Loucy (cell line): ENCODE results near the gene LRRC42.

ENCODE experiments used
- EZH2phosphoT487 ChIP-seq: fragments of 200-600 bp; IDR thresholded peaks from 2 replicates; pipeline ENCODE4 v1.6.1; 2018; ENCODE audit warnings: antibody characterized with exemption, mild to moderate bottlenecking, moderate library complexity, borderline replicate concordance
- TF ChIP-seq, protein P1 (sequence below): fragments of 200-600 bp; sonication (generic); conservative IDR thresholded peaks from 2 replicates; pipeline ENCODE4 v1.5.1; 2014; ENCODE audit warnings: mild to moderate bottlenecking, antibody characterized with exemption, low read length

DNA sequence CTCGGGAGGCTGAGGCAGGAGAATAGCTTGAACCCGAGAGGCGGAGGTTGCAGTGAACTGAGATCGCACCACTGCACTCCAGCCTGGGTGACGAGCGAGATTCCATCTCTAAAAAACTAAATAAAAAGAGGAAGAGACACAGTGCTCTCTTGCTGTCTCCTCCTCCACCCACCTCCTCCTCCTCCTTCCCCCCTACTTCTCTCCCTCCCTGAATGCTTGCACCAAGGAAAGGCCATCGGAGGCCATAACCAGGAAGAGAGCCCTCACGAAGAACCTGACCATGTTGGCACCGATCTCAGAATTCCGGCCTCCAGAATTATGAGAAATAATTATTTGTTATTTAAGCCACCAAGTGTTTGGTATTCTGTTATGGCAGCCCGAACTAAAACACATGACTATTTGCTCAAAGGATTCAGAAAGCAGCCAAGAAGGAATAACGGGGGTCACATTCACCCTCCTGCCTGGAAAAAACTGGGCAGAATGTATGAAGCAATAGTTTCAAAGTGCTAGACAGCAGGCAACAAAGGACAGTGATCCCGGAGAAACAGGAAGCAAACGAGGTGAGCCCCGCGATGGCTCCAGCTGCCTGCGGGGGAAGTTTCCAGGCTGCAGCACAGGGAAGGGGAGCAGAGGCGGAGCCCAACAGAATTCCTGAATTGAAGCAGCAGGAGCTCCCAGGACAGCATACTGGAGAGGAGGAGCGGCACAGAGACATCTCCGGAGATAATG lies 36.0 kb downstream of the LRRC42 start:
- TF ChIP-seq, protein P1, sequence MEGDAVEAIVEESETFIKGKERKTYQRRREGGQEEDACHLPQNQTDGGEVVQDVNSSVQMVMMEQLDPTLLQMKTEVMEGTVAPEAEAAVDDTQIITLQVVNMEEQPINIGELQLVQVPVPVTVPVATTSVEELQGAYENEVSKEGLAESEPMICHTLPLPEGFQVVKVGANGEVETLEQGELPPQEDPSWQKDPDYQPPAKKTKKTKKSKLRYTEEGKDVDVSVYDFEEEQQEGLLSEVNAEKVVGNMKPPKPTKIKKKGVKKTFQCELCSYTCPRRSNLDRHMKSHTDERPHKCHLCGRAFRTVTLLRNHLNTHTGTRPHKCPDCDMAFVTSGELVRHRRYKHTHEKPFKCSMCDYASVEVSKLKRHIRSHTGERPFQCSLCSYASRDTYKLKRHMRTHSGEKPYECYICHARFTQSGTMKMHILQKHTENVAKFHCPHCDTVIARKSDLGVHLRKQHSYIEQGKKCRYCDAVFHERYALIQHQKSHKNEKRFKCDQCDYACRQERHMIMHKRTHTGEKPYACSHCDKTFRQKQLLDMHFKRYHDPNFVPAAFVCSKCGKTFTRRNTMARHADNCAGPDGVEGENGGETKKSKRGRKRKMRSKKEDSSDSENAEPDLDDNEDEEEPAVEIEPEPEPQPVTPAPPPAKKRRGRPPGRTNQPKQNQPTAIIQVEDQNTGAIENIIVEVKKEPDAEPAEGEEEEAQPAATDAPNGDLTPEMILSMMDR: no peak
- no peak for TF ChIP-seq EZH2phosphoT487
